ACHN (cell line): ENCODE results near the gene SRPK2.

ENCODE experiments used
- DNase-seq: peaks from one replicate; pipeline ENCODE4 v3.0.0-alpha.2; 2015
- in situ Hi-C: cut with HindIII; loops from 2 replicates; pipeline ENCODE4 v1.10.0; 2017; ENCODE audit warnings: low sequenced_read_pairs, low pct_ligation_motif_present, low pct_unique_long_range_greater_than_20kb

The SRPK2 gene

GRCh38 chr7:105133358-105133757 lies 255.4 kb downstream of the SRPK2 start:
- no peak for DNase-seq
- in situ Hi-C loops, result no loop called here

GRCh38 chr7:105132835-105133234 lies 255.9 kb downstream of the SRPK2 start:
- no peak for DNase-seq
- in situ Hi-C loops, result no loop called here

- DNase-seq, result no peak
- in situ Hi-C loops, result no loop called here
These were observed 256.4 kb downstream of the SRPK2 start for GRCh38 chr7:105132335-105132734.

- in situ Hi-C loops, result no loop called here
- no peak for DNase-seq
These were observed 256.8 kb downstream of the SRPK2 start for GRCh38 chr7:105131890-105132289.

GRCh38 chr7:105131033-105131656 lies 257.6 kb downstream of the SRPK2 start:
- in situ Hi-C loops, result no loop called here
- DNase-seq, result no peak

- in situ Hi-C loops, result no loop called here
- DNase-seq, result no peak
These were observed 258.1 kb downstream of the SRPK2 start for GRCh38 chr7:105130580-105130979.

GRCh38 chr7:105130048-105130447 lies 258.7 kb downstream of the SRPK2 start:
- in situ Hi-C loops, result no loop called here

GRCh38 chr7:105127179-105127578 lies 261.5 kb downstream of the SRPK2 start:
- DNase-seq, result no peak

More at GRCh38 chr7:105130048-105130447, 258.7 kb downstream of the SRPK2 start:
- DNase-seq, result no peak

GRCh38 chr7:105126436-105126975 lies 262.2 kb downstream of the SRPK2 start:
- DNase-seq, result no peak
- in situ Hi-C loops, result no loop called here

More at GRCh38 chr7:105127179-105127578, 261.5 kb downstream of the SRPK2 start:
- in situ Hi-C loops, result no loop called here

- DNase-seq, result no peak
- in situ Hi-C loops, result no loop called here
These were observed 263.0 kb downstream of the SRPK2 start for GRCh38 chr7:105125745-105126144.

GRCh38 chr7:105122619-105123018 lies 266.1 kb downstream of the SRPK2 start:
- in situ Hi-C loops, result no loop called here
- DNase-seq, result no peak

- in situ Hi-C loops, result no loop called here
- no peak for DNase-seq
These were observed 269.8 kb downstream of the SRPK2 start for GRCh38 chr7:105118612-105119600.

- no peak for DNase-seq
- in situ Hi-C loops, result no loop called here
These were observed 276.0 kb downstream of the SRPK2 start for GRCh38 chr7:105112440-105113418.

GRCh38 chr7:105107458-105107857 lies 281.3 kb downstream of the SRPK2 start:
- in situ Hi-C loops, result no loop called here
- no peak for DNase-seq

GRCh38 chr7:105106473-105106872 lies 282.2 kb downstream of the SRPK2 start:
- in situ Hi-C loops, result no loop called here
- no peak for DNase-seq

- in situ Hi-C loops, result no loop called here
- no peak for DNase-seq
These were observed 283.1 kb downstream of the SRPK2 start for GRCh38 chr7:105105579-105105978.

GRCh38 chr7:105102557-105103352 lies 286.0 kb downstream of the SRPK2 start:
- no peak for DNase-seq
- in situ Hi-C loops, result no loop called here

GRCh38 chr7:105101864-105102263 lies 286.9 kb downstream of the SRPK2 start:
- DNase-seq, result no peak
- in situ Hi-C loops, result no loop called here
